Stimulated activated naive B cell treated with anti-CD40 and anti-IgM and Interleukin-4, amounts not matched to agents 10 μg/mL and 1 μg/mL and 100 μg/mL, for 72 hours (primary cell): Measurements from ENCODE around the gene CLIC2.
"Not testable (repeated sequence)": the region's sequence is repeated elsewhere in the genome, so short reads cannot be mapped to it uniquely, and the experiment has no call there.

Experiments used
- ATAC-seq, 2 donors: fragments of 150-1000 bp; cut with Tn5 transposase; replicated peaks; 2 replicates each; pipeline ENCODE4 v1.10.0; 2021; ENCODE audit warnings: moderate library complexity in 1 of 2
- DNase-seq: peaks from one replicate; pipeline ENCODE4 v3.0.0; 2021
- H3K27ac Mint-ChIP-seq: one replicate; pipeline ENCODE4 v1.8.0; 2022; ENCODE audit warnings: mild to moderate bottlenecking, mixed read lengths
- H3K27me3 Mint-ChIP-seq, 2 donors: one replicate each; pipeline ENCODE4 v1.8.0; 2022; ENCODE audit warnings: mixed read lengths in 2 of 2
- H3K36me3 Mint-ChIP-seq, 2 donors: one replicate each; pipeline ENCODE4 v1.8.0; 2022; ENCODE audit warnings: mixed read lengths in 2 of 2, mild to moderate bottlenecking in 1 of 2
- H3K4me1 Mint-ChIP-seq, 2 donors: one replicate each; pipeline ENCODE4 v1.8.0; 2022; ENCODE audit warnings: mixed read lengths in 2 of 2, mild to moderate bottlenecking in 1 of 2
- H3K4me3 Mint-ChIP-seq, 2 donors: one replicate each; pipeline ENCODE4 v1.8.0; 2022; ENCODE audit warnings: mild to moderate bottlenecking in 2 of 2, mixed read lengths in 2 of 2, moderate library complexity in 1 of 2
- H3K9me3 Mint-ChIP-seq, 2 donors: one replicate each; pipeline ENCODE4 v1.8.0; 2022; ENCODE audit warnings: mixed read lengths in 2 of 2, mild to moderate bottlenecking in 1 of 2

The CLIC2 gene

GRCh38 chrX:155313766-155314165 is 20.6 kb downstream of the CLIC2 start:
- Mint-ChIP-seq H3K4me1 (no peaks in the 10 kb centered on the region), H3K9me3 (peaks cover 0 to 12% of the 10 kb centered on the region in 2 donors), H3K4me3 (no peak overlapping the region), H3K36me3 (peaks cover 0 to 4% of the 10 kb centered on the region in 2 donors), H3K27me3 (no peaks in the 10 kb centered on the region), H3K27ac (no peak overlapping the region)
- DNase-seq, result no peak
- ATAC-seq, result no peak

- Mint-ChIP-seq H3K27ac (no peak overlapping the region), H3K36me3 (peaks cover 0 to 4% of the 10 kb centered on the region in 2 donors)
- ATAC-seq, result no peak
Observed at GRCh38 chrX:155293771-155294170, 40.6 kb downstream of the CLIC2 start.

GRCh38 chrX:155279873-155280272 is 54.5 kb downstream of the CLIC2 start:
- Mint-ChIP-seq H3K4me3 (no peak overlapping the region), H3K27me3 (no peaks in the 10 kb centered on the region), H3K27ac (no peak overlapping the region), H3K9me3 (no peaks in the 10 kb centered on the region), H3K36me3 (no peaks in the 10 kb centered on the region), H3K4me1 (no peaks in the 10 kb centered on the region)
- no peak for DNase-seq
- ATAC-seq, result no peak

More at GRCh38 chrX:155293771-155294170, 40.6 kb downstream of the CLIC2 start:
- DNase-seq, result no peak
- no peaks in the 10 kb centered on the region for H3K4me1 Mint-ChIP-seq
- no peak overlapping the region for H3K4me3 Mint-ChIP-seq
- H3K27me3 Mint-ChIP-seq, result no peaks in the 10 kb centered on the region
- no peaks in the 10 kb centered on the region for H3K9me3 Mint-ChIP-seq

- Mint-ChIP-seq H3K27me3 (no peaks in the 10 kb centered on the region), H3K4me1 (no peaks in the 10 kb centered on the region), H3K27ac (no peak overlapping the region), H3K4me3 (no peak overlapping the region), H3K9me3 (peaks cover 2 to 7% of the 10 kb centered on the region in 2 donors), H3K36me3 (no peaks in the 10 kb centered on the region)
- DNase-seq, result no peak
- ATAC-seq, result no peak
Observed at GRCh38 chrX:155270969-155271368, 63.4 kb downstream of the CLIC2 start.

- H3K36me3 Mint-ChIP-seq, DNase-seq, H3K9me3 Mint-ChIP-seq, H3K4me1 Mint-ChIP-seq, H3K27ac Mint-ChIP-seq, H3K27me3 Mint-ChIP-seq, ATAC-seq, H3K4me3 Mint-ChIP-seq: not testable (repeated sequence)
Observed at GRCh38 chrX:155267995-155268394, 66.4 kb downstream of the CLIC2 start.

- Mint-ChIP-seq H3K4me3 (no peak overlapping the region), H3K4me1 (peaks cover 3 to 9% of the 10 kb centered on the region in 2 donors), H3K36me3 (no peaks in the 10 kb centered on the region), H3K27me3 (no peaks in the 10 kb centered on the region), H3K27ac (no peak overlapping the region), H3K9me3 (peaks cover 1 to 5% of the 10 kb centered on the region in 2 donors)
- ATAC-seq (no peak), DNase-seq (no peak)
Observed at GRCh38 chrX:155266439-155266838, 68.0 kb downstream of the CLIC2 start.

GRCh38 chrX:155263854-155264628 is 70.4 kb downstream of the CLIC2 start, which contains the start of gene RAB39B:
TSS of gene RAB39B (minus strand) at chrX:155264491. CDS start at chrX:155264288, 203 bp downstream.
- H3K9me3 Mint-ChIP-seq, result peaks cover 0 to 3% of the 10 kb centered on the region in 2 donors
- peak within 1 kb of the TSS; percentile 93 to 96 for H3K4me3 Mint-ChIP-seq
- H3K27me3 Mint-ChIP-seq, result no peaks in the 10 kb centered on the region
- H3K27ac Mint-ChIP-seq, result peak within 1 kb of the TSS; percentile 94
- ATAC-seq, result peak; percentile 97 to 98
- H3K4me1 Mint-ChIP-seq, result peaks cover 3 to 9% of the 10 kb centered on the region in 2 donors
- peak; percentile 52 for DNase-seq
- H3K36me3 Mint-ChIP-seq, result peaks cover 4 to 6% of the 10 kb centered on the region in 2 donors

GRCh38 chrX:155262970-155263754 is 71.3 kb downstream of the CLIC2 start:
- no peaks in the 10 kb centered on the region for H3K27me3 Mint-ChIP-seq
- no peak for ATAC-seq

GRCh38 chrX:155259752-155260151 is 74.7 kb downstream of the CLIC2 start:
- peaks cover 4 to 6% of the 10 kb centered on the region in 2 donors for H3K36me3 Mint-ChIP-seq
- H3K4me3 Mint-ChIP-seq, result no peak overlapping the region
- no peaks in the 10 kb centered on the region for H3K27me3 Mint-ChIP-seq
- no peak overlapping the region for H3K27ac Mint-ChIP-seq
- DNase-seq, result no peak
- no peaks in the 10 kb centered on the region for H3K9me3 Mint-ChIP-seq
- H3K4me1 Mint-ChIP-seq, result peaks cover 3 to 9% of the 10 kb centered on the region in 2 donors
- no peak for ATAC-seq

More at GRCh38 chrX:155262970-155263754, 71.3 kb downstream of the CLIC2 start:
- peaks cover 4 to 6% of the 10 kb centered on the region in 2 donors for H3K36me3 Mint-ChIP-seq
- H3K9me3 Mint-ChIP-seq, result no peaks in the 10 kb centered on the region
- DNase-seq, result no peak
- peak overlapping the region; percentile 93 to 96 for H3K4me3 Mint-ChIP-seq
- H3K4me1 Mint-ChIP-seq, result peaks cover 3 to 9% of the 10 kb centered on the region in 2 donors
- H3K27ac Mint-ChIP-seq, result peak overlapping the region; percentile 70

- H3K9me3 Mint-ChIP-seq, result no peaks in the 10 kb centered on the region
Observed at GRCh38 chrX:155251391-155251790, 83.0 kb downstream of the CLIC2 start.

GRCh38 chrX:155247497-155247896 is 86.9 kb downstream of the CLIC2 start:
- DNase-seq (no peak), ATAC-seq (no peak)
- Mint-ChIP-seq H3K27ac (no peak overlapping the region), H3K36me3 (peaks cover 0 to 2% of the 10 kb centered on the region in 2 donors), H3K9me3 (no peaks in the 10 kb centered on the region), H3K27me3 (no peaks in the 10 kb centered on the region), H3K4me1 (peaks cover 6 to 26% of the 10 kb centered on the region in 2 donors), H3K4me3 (no peak overlapping the region)

More at GRCh38 chrX:155251391-155251790, 83.0 kb downstream of the CLIC2 start:
- Mint-ChIP-seq H3K27me3 (no peaks in the 10 kb centered on the region), H3K4me1 (peaks cover 6 to 24% of the 10 kb centered on the region in 2 donors), H3K36me3 (peaks cover 0 to 2% of the 10 kb centered on the region in 2 donors), H3K27ac (no peak overlapping the region), H3K4me3 (no peak overlapping the region)
- DNase-seq (no peak), ATAC-seq (no peak)

GRCh38 chrX:155246748-155247147 is 87.7 kb downstream of the CLIC2 start:
- no peak overlapping the region for H3K4me3 Mint-ChIP-seq
- H3K4me1 Mint-ChIP-seq, result peaks cover 9 to 26% of the 10 kb centered on the region in 2 donors
- ATAC-seq (peak; percentile 96 to 98), DNase-seq (peak; percentile 23)
- no peaks in the 10 kb centered on the region for H3K9me3 Mint-ChIP-seq
- no peak overlapping the region for H3K27ac Mint-ChIP-seq
- peaks cover 0 to 2% of the 10 kb centered on the region in 2 donors for H3K36me3 Mint-ChIP-seq
- no peaks in the 10 kb centered on the region for H3K27me3 Mint-ChIP-seq

- Mint-ChIP-seq H3K36me3 (peaks cover 6 to 9% of the 10 kb centered on the region in 2 donors), H3K9me3 (no peaks in the 10 kb centered on the region), H3K4me3 (no peak overlapping the region), H3K27me3 (no peaks in the 10 kb centered on the region), H3K4me1 (peaks cover 9 to 11% of the 10 kb centered on the region in 2 donors), H3K27ac (no peak overlapping the region)
- DNase-seq (no peak), ATAC-seq (peak; percentile 32 to 38)
Observed at GRCh38 chrX:155242300-155242699, 92.1 kb downstream of the CLIC2 start.

- H3K27me3 Mint-ChIP-seq, result no peaks in the 10 kb centered on the region
- H3K4me1 Mint-ChIP-seq, result peaks cover 0 to 3% of the 10 kb centered on the region in 2 donors
- no peak overlapping the region for H3K4me3 Mint-ChIP-seq
- no peak overlapping the region for H3K27ac Mint-ChIP-seq
- DNase-seq (no peak), ATAC-seq (no peak)
- H3K9me3 Mint-ChIP-seq, result no peaks in the 10 kb centered on the region
- H3K36me3 Mint-ChIP-seq, result peaks cover 14 to 17% of the 10 kb centered on the region in 2 donors
Observed at GRCh38 chrX:155237719-155238118, 96.7 kb downstream of the CLIC2 start.
